GM21576 (cell line): Measurements from ENCODE around the gene FMO2.

ENCODE experiments used
- ATAC-seq: cut with Tn5 transposase; IDR thresholded peaks from one replicate; pipeline ENCODE4 v1.9.1; 2021; ENCODE audit warnings: mild to moderate bottlenecking, moderate library complexity; ENCODE audit not compliant: unreplicated experiment

The FMO2 gene

DNA sequence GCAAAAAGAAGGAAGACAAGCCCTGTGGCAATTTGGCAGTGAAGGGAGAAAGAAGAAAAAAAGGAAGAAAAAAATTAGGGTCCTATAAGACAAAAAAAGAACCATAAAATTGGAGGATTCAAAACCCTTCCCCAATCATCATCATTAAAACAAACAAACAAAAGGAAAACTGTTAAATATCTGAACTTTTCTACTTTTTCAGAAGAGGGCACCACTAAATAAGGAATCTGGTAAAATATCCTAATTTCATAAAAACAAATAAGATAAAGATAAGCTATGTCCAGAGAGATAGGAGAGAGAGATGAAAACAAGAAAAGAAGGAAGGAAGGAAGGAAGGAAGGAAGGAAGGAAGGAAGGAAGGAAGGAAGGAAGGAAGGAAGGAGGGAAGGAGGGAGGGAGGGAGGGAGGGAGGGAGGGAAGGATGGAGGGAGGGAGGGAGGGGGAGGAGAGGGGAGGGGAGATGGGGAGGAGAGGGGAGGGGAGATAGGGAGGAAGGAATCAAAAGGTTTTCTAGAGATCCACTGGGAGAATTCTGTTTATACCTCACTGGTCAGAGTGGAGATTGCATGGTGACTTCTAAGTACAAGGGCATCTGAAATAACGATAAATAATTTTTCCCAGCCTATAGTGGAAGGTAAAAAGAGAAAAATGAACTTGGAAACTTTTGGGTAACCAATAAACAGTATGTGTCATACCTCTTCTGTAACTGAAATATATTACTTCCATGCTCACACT, 10.4 kb upstream of the FMO2 start:
- no peak for ATAC-seq

GRCh38 chr1:171177261-171177660, 7.8 kb upstream of the FMO2 start:
- no peak for ATAC-seq

DNA sequence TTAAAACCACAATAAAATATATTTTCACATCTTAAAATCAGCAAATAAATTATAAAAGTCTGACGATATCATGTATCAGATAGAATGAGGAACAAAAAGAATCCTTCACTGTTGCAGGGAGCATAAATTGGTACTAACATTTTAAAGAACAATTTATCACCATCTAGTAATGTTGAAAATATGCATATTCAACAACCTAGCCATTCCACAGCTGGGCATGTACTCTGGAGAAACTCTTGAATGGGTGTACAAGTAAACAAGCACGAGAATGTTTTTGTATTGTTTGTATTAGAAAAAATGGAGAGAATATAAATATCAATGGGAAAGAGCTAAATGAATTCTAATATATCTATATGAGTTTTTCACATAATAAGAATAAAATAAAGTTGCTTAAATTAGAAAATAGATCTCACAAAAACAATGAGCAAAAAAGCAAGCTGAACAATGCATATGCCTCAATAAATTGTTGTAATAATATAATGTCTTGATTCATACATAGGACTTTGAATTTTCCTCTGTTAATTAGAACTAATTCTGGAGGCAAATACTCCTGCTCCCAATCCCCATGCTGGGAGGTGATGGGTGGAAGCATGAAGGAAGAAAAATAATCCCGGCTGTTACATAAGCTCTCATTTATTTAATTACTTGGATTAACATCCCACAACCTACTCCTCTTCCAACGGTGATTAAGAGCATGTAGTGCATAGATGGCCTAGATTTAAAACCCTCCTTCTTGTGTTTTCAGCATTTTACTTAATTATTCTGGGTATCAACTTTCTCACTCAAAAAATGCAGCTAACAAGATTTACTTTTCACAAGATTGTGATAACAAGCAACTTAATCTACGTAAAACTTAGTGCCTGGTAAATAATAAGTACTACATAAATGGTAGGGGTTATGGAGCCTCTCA, 5.5 kb upstream of the FMO2 start:
- ATAC-seq, result no peak

GRCh38 chr1:171180670-171181069, 4.4 kb upstream of the FMO2 start:
- no peak for ATAC-seq

DNA sequence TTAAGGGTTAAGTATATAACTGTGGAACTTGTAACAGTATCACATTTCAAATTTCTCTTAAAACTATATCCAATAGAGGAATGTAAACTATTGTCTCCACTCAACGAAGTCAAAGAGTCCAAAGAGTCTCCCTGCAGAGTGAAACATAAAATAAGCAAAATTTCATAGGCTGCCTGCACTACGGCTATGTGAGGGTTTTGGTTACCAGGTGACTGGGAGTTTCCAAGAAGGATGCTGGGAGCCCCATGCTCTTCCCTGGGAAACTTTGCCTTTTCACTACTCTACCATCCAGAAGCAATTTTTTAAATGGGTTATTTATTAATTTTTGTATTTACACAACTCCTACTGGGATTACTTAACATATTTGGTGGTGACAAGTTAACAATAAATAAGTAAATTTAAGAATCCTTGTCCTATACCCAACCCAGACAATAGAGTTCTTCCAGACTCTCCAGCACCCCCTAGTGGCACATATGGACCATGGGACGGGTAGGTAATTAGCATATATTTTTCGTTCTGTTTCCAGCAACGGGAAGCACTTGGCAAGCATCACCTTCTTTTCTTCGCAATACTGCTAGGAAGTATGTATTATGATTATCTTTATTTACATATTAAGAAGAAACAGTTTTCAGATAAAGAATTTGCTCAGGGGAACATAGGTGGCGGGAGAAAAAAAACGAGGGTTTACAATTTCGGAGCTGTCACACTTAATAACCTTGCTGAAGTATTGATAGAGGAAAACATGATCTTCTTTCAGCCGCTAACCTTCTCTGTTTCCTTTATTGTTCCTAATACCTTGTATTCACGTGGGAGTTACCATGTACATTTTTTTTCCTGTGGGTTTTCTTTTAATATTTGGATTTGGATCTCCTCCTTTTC, 3.5 kb downstream of the FMO2 start:
- peak; percentile 75 for ATAC-seq

- no peak for ATAC-seq
Observed at GRCh38 chr1:171191992-171192391, 6.9 kb downstream of the FMO2 start.

- ATAC-seq, result no peak
Observed at GRCh38 chr1:171195767-171196166, 10.7 kb downstream of the FMO2 start.

- no peak for ATAC-seq
Observed at GRCh38 chr1:171196351-171196750, 11.3 kb downstream of the FMO2 start.

DNA sequence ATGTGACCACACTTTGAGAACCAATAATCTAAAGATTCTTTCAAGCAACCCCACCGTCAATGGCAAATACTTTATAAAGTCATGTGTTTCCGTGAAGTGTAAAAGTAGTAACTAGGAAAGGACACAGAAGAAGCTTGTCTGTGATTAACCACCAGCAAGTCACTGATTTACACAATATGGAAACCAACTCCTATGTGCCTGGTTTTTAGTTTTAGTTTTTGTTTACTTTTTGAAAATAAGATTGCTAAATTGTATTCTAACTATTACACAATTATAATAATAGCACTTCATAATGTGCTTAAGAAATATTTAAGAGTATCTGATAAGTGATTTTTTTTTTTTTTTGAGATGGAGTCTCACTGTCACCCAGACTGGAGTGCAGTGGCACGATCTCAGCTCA, 13.0 kb downstream of the FMO2 start:
- no peak for ATAC-seq

GRCh38 chr1:171204296-171204695, 19.2 kb downstream of the FMO2 start:
- no peak for ATAC-seq

- no peak for ATAC-seq
Observed at GRCh38 chr1:171206204-171206977, 21.3 kb downstream of the FMO2 start.

DNA sequence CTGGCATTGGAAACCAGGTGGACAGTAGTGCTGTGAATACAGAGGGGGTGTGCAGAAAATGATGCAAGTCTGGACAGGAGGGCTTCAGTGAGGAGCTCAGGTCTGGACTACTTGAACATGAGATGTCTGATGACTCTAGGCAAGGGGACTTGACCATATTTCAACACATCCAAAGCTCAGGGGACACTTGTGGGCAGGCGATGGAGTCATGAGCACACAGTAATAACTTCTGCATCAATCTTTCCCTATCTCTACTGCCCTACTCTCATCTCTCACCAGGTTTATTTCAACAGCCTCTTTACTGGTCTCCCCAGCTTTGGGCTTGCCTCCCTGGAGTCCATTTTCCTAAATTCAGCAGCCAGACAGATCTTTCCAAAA, 21.9 kb downstream of the FMO2 start:
- no peak for ATAC-seq

DNA sequence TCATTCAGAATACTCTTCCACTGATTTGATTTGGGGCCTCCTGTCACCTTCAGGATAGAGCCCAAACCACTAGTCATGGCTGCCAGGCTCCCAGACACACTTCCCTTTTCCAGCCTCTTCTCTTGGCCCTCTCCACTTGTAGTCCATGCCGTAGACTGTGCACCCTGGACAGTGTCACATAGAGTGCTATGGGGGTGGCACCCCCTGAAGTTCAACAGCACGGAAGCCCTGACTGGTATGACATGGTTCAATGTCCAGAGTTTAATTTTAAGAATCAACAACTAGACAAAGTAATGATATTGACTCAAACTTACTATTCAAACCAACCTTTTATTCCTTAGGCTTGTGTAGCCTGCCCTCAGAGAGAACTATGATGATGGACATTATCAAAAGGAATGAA, 22.3 kb downstream of the FMO2 start:
- no peak for ATAC-seq

- no peak for ATAC-seq
Observed at GRCh38 chr1:171210355-171210754, 25.3 kb downstream of the FMO2 start.

DNA sequence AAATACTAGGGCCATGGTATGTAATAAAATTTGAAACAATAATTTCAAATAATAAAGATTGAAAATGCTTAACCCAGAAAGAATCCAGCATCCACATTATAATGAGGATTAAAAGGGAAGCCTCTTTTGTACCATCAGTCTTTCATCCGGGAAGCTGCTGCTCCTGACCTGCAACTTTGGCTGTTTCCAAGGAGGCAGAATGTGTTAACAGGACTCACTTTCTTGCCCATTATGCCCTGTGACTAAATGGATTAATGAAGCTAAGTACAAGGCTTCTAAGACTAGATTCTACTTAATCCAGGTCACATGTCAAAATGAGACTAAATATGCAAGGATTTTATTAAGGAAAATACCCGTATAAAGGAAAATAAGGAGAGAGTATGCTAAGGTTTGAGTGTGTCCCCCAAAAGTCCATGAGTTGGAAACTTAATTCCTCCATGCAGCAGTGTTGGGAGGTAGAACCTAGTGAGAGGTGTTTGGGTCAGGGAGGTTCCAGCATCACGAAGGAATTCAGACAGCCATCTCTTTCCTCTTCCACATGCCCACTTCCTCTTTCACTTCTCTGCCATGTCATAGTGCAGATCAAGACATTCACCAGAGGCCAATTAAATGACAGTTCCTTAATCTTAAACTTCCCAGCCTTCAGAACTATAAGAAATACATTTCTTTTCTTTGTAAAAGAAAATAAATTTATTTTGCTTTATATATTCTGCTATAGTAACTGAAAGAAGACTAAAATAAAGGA, 27.7 kb downstream of the FMO2 start:
- no peak for ATAC-seq

GRCh38 chr1:171213559-171214454, 28.7 kb downstream of the FMO2 start:
- ATAC-seq, result no peak

DNA sequence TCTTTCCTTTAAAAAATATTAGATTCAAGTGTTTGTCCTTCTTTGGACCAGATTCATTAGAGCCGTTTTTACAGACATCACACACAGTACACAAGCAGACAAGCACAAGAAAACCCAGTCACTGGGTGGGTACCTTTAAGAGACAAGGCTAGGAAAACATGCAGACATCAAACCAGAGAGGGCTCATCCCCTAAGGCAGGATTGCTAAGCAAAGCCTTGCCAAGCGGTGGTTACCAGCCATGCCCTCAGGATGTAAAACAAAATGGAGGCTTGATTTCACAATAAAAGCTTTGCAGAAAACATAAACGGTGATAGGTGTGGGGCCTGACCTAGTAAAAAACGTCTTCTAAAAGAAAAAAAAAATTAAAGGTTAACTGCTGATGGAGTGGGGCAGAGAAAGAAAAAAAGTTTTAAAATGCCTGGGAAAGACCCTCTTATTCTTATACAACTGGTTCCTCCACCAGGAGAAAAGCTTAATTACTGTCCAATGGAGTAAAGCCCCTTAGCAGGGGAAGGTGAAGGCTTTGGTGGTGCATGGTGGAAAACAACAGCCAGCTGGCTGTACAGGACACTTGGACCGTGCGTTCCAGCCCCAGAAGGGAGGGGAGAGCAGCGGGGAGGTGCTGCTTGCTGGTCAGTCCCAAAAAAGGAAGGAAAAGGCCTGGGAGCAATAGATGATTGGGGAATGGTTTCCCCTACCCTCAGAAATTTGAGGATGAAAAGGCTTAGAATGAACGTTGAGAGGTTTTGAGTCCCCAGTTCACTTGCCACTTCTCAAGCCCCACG, 32.8 kb downstream of the FMO2 start:
- no peak for ATAC-seq

DNA sequence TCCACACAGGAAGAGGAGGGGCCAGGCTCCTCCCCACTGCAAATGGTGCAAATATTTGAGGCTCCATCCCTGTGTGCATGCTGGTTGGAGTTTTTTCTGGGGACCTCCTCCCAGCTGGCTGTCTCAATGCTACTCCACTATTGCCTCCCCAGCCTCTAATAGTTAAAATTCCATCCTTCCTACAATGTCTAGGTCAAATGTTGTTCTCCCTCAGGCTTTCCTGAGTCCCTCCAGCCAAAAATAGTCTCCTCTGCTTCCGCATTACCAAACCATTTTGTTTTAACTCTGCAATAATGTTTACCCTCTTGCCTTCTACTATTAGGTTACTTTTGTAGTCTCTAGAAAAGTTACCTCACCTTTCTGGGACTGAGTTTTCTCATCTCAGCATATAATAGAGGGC, 33.6 kb downstream of the FMO2 start:
- no peak for ATAC-seq
